Measurements from ENCODE around the gene KAT7. TPM values are rescaled to one million over a fixed set of nuclear protein-coding genes. Genes with fewer than 3 reads are reported as not detected.
A peak's percentile ranks its signal among the peaks of the same experiment; 100 is the strongest.

The KAT7 gene
- polyA plus RNA-seq, 3 donors: 17.5 to 28.1 (median 18.1) TPM

- no peak overlapping the region for H3K27ac Mint-ChIP-seq
Measured at GRCh38 chr17:49834118-49834743, 45.8 kb downstream of the KAT7 start.

GRCh38 chr17:49835472-49835871, 47.0 kb downstream of the KAT7 start:
- no peak overlapping the region for H3K4me2 ChIP-seq (replicated peaks; ENCODE audit: extremely low read depth, low read length, poor library complexity, severe bottlenecking)
- Mint-ChIP-seq H3K4me3 (no peak overlapping the region), H3K36me3 (peaks cover 46 to 71% of the 10 kb centered on the region in 2 donors), H3K4me1 (peaks cover 17% of the 10 kb centered on the region), H3K27me3 (ENCODE audit: low read depth in 3 of 3) (no peaks in the 10 kb centered on the region), H3K9me3 (no peaks in the 10 kb centered on the region), H3K27ac (no peak overlapping the region)
- H3K79me2 ChIP-seq (ENCODE audit: insufficient read depth, low read length): no peaks in the 10 kb centered on the region
- H3K9me3 ChIP-seq (replicated peaks in 1 of 2; ENCODE audit: control insufficient read depth in 1 of 2, insufficient read depth in 1 of 2, low read length in 2 of 2): no peaks in the 10 kb centered on the region
- DNase-seq: no peak
- H3K27ac ChIP-seq (ENCODE audit: low read depth in 1 of 2, low read length in 2 of 2): no peak overlapping the region
- no peak for TF ChIP-seq CTCF (IDR thresholded peaks at IDR 0.05)
- intact Hi-C loops (cut with micrococcal nuclease): no loop called here
- H4K20me1 ChIP-seq (ENCODE audit: insufficient read depth, low read length): no peaks in the 10 kb centered on the region
- H3K9ac ChIP-seq (ENCODE audit: insufficient read depth, low read length, poor library complexity, severe bottlenecking): no peak overlapping the region
- peaks cover 6 to 16% of the 10 kb centered on the region in 2 donors for H3K4me1 ChIP-seq (ENCODE audit: control insufficient read depth in 1 of 2, insufficient read depth in 2 of 2, low read length in 2 of 2)
- no peaks in the 10 kb centered on the region for H3K27me3 ChIP-seq (ENCODE audit: control insufficient read depth in 2 of 2, insufficient read depth in 2 of 2, low read length in 2 of 2)
- H3K36me3 ChIP-seq (replicated peaks in 1 of 2; ENCODE audit: control insufficient read depth in 1 of 2, insufficient read depth in 2 of 2, low read length in 2 of 2): peaks cover 18 to 62% of the 10 kb centered on the region in 2 donors
- H3K4me3 ChIP-seq (replicated peaks in 1 of 3; ENCODE audit: low read depth in 2 of 3, low read length in 3 of 3): no peak overlapping the region
- no peak overlapping the region for H2AFZ ChIP-seq (ENCODE audit: insufficient read depth, low read depth, low read length, poor library complexity, severe bottlenecking)
- WGBS (ENCODE audit: insufficient coverage): 96% methylated on average over 7 of the region's 7 CpGs

More at GRCh38 chr17:49834118-49834743, 45.8 kb downstream of the KAT7 start:
- peaks cover 17% of the 10 kb centered on the region for H3K4me1 Mint-ChIP-seq
- Histone ChIP-seq H3K4me1 (ENCODE audit: control insufficient read depth in 1 of 2, insufficient read depth in 2 of 2, low read length in 2 of 2) (peaks cover 6 to 16% of the 10 kb centered on the region in 2 donors), H3K4me2 (replicated peaks; ENCODE audit: extremely low read depth, low read length, poor library complexity, severe bottlenecking) (no peak overlapping the region), H3K36me3 (replicated peaks in 1 of 2; ENCODE audit: control insufficient read depth in 1 of 2, insufficient read depth in 2 of 2, low read length in 2 of 2) (peaks cover 23 to 73% of the 10 kb centered on the region in 2 donors), H3K9ac (ENCODE audit: insufficient read depth, low read length, poor library complexity, severe bottlenecking) (no peak overlapping the region), H3K27me3 (ENCODE audit: control insufficient read depth in 2 of 2, insufficient read depth in 2 of 2, low read length in 2 of 2) (no peaks in the 10 kb centered on the region), H2AFZ (ENCODE audit: insufficient read depth, low read depth, low read length, poor library complexity, severe bottlenecking) (no peak overlapping the region), H4K20me1 (ENCODE audit: insufficient read depth, low read length) (no peaks in the 10 kb centered on the region), H3K4me3 (replicated peaks in 1 of 3; ENCODE audit: low read depth in 2 of 3, low read length in 3 of 3) (no peak overlapping the region), H3K27ac (ENCODE audit: low read depth in 1 of 2, low read length in 2 of 2) (peak overlapping the region in 1 of 2 donors; percentile 40), H3K79me2 (ENCODE audit: insufficient read depth, low read length) (no peaks in the 10 kb centered on the region), H3K9me3 (replicated peaks in 1 of 2; ENCODE audit: control insufficient read depth in 1 of 2, insufficient read depth in 1 of 2, low read length in 2 of 2) (no peaks in the 10 kb centered on the region)
- H3K9me3 Mint-ChIP-seq: no peaks in the 10 kb centered on the region
- 98% methylated on average over 14 of the region's 19 CpGs for WGBS (ENCODE audit: insufficient coverage)
- intact Hi-C loops (cut with micrococcal nuclease): no loop called here
- TF ChIP-seq CTCF (IDR thresholded peaks at IDR 0.05): no peak
- H3K4me3 Mint-ChIP-seq: no peak overlapping the region
- H3K36me3 Mint-ChIP-seq: peaks cover 56 to 79% of the 10 kb centered on the region in 2 donors
- no peak for DNase-seq
- H3K27me3 Mint-ChIP-seq (ENCODE audit: low read depth in 3 of 3): no peaks in the 10 kb centered on the region

Measured in CD14-positive monocyte (primary cell).